ENCODE measurements around the gene GRPR.

- TF ChIP-seq CTCF (conservative IDR thresholded peaks at IDR 0.05 in 1 of 2, IDR thresholded peaks at IDR 0.05 in 1 of 2; ENCODE audit: low read depth in 1 of 2, low read length in 2 of 2): no peak
- TF ChIP-seq EZH2 (IDR thresholded peaks at IDR 0.05; ENCODE audit: low read length, missing control alignments): no peak
Observed at GRCh38 chrX:16082470-16083085, 40.8 kb upstream of the GRPR start.
